WTC11 (cell line): ENCODE data around the gene NDUFA13. TPM values are rescaled to one million over a fixed set of nuclear protein-coding genes. Genes with fewer than 3 reads are reported as not detected.

ENCODE experiments used
- ELF4 ChIP-seq: sonication (generic); formaldehyde crosslinking; IDR thresholded peaks from 2 replicates; pipeline ENCODE4 v1.8.1; 2022; ENCODE audit warnings: low read depth, mild to moderate bottlenecking, moderate library complexity, missing genetic modification reagents
- EMX1 ChIP-seq: fragments of 250-450 bp; sonication (Bioruptor Pico); IDR thresholded peaks from 2 replicates; pipeline ENCODE4 v1.8.0; 2021; ENCODE audit warnings: mild to moderate bottlenecking
- MYBL2 ChIP-seq: sonication (generic); formaldehyde crosslinking; IDR thresholded peaks from 2 replicates; pipeline ENCODE4 v1.8.1; 2023; ENCODE audit warnings: mild to moderate bottlenecking, moderate library complexity, missing genetic modification reagents
- NFYB ChIP-seq: sonication (generic); formaldehyde crosslinking; conservative IDR thresholded peaks from 2 replicates; pipeline ENCODE4 v1.8.0; 2022; ENCODE audit warnings: low read depth, missing genetic modification reagents
- NR1H2 ChIP-seq: sonication (generic); formaldehyde crosslinking; IDR thresholded peaks from 2 replicates; pipeline ENCODE4 v1.9.0; 2021; ENCODE audit warnings: mild to moderate bottlenecking, moderate library complexity, missing genetic modification reagents
- NR2C2 ChIP-seq: sonication (generic); formaldehyde crosslinking; IDR thresholded peaks from 2 replicates; pipeline ENCODE4 v1.8.0; 2022; ENCODE audit warnings: mild to moderate bottlenecking, missing genetic modification reagents
- OVOL2 ChIP-seq: fragments of 250-450 bp; sonication (Bioruptor Pico); IDR thresholded peaks from 2 replicates; pipeline ENCODE4 v1.9.0; 2021; ENCODE audit warnings: mild to moderate bottlenecking, borderline replicate concordance
- RORB ChIP-seq: fragments of 250-450 bp; sonication (Bioruptor Pico); IDR thresholded peaks from 2 replicates; pipeline ENCODE4 v1.9.0; 2021; ENCODE audit warnings: mild to moderate bottlenecking
- ZBTB21 ChIP-seq: sonication (generic); formaldehyde crosslinking; IDR thresholded peaks from 2 replicates; pipeline ENCODE4 v1.8.1; 2023; ENCODE audit warnings: mild to moderate bottlenecking, missing genetic modification reagents, borderline replicate concordance
- ZNF138 ChIP-seq: sonication (generic); formaldehyde crosslinking; conservative IDR thresholded peaks from 2 replicates; pipeline ENCODE4 v1.8.1; 2022; ENCODE audit warnings: mild to moderate bottlenecking, moderate library complexity, missing genetic modification reagents
- total RNA-seq: library from RNA; stranded (reverse); gene quantifications from 3 replicates; pipeline ENCODE4 v1.2.3, GENCODE V29; 2021
- TF ChIP-seq, protein P1 (sequence below): sonication (generic); formaldehyde crosslinking; IDR thresholded peaks from 2 replicates; pipeline ENCODE4 v1.8.1; 2023; ENCODE audit warnings: mild to moderate bottlenecking, missing genetic modification reagents
- TF ChIP-seq, protein P2 (sequence below): fragments of 250-450 bp; sonication (Bioruptor Pico); IDR thresholded peaks from 2 replicates; pipeline ENCODE4 v1.8.0; 2021; ENCODE audit warnings: mild to moderate bottlenecking
- TF ChIP-seq, protein P3 (sequence below): sonication (generic); formaldehyde crosslinking; IDR thresholded peaks from 2 replicates; pipeline ENCODE4 v1.8.0; 2023; ENCODE audit warnings: mild to moderate bottlenecking, missing genetic modification reagents
- TF ChIP-seq, protein P4 (sequence below): sonication (generic); formaldehyde crosslinking; IDR thresholded peaks from 2 replicates; pipeline ENCODE4 v1.8.1; 2023; ENCODE audit warnings: mild to moderate bottlenecking, missing genetic modification reagents
- TF ChIP-seq, protein P5 (sequence below): fragments of 250-450 bp; sonication (Bioruptor Pico); IDR thresholded peaks from 2 replicates; pipeline ENCODE4 v2.1.2; 2022; ENCODE audit warnings: mild to moderate bottlenecking, moderate library complexity
- TF ChIP-seq, protein P6 (sequence below): sonication (generic); formaldehyde crosslinking; IDR thresholded peaks from 2 replicates; pipeline ENCODE4 v1.8.0; 2022; ENCODE audit warnings: mild to moderate bottlenecking, missing genetic modification reagents
- TF ChIP-seq, protein P7 (sequence below): fragments of 250-450 bp; sonication (Bioruptor Pico); conservative IDR thresholded peaks from 2 replicates; pipeline ENCODE4 v1.9.0; 2021; ENCODE audit warnings: mild to moderate bottlenecking
- TF ChIP-seq, protein P8 (sequence below): sonication (generic); formaldehyde crosslinking; IDR thresholded peaks from 2 replicates; pipeline ENCODE4 v1.8.0; 2022; ENCODE audit warnings: mild to moderate bottlenecking, missing genetic modification reagents
- TF ChIP-seq, protein P9 (sequence below): sonication (generic); formaldehyde crosslinking; IDR thresholded peaks from 2 replicates; pipeline ENCODE4 v1.8.0; 2022; ENCODE audit warnings: mild to moderate bottlenecking, missing genetic modification reagents
- TF ChIP-seq, protein P10 (sequence below): fragments of 250-450 bp; sonication (Bioruptor Pico); IDR thresholded peaks from 2 replicates; pipeline ENCODE4 v1.9.0; 2021; ENCODE audit warnings: mild to moderate bottlenecking
- TF ChIP-seq, protein P11 (sequence below): sonication (generic); formaldehyde crosslinking; IDR thresholded peaks from 2 replicates; pipeline ENCODE4 v1.8.1; 2023; ENCODE audit warnings: mild to moderate bottlenecking, missing genetic modification reagents, moderate library complexity

Gene NDUFA13
- total RNA-seq, 1 experiment from 2014 or later = 519 TPM

DNA sequence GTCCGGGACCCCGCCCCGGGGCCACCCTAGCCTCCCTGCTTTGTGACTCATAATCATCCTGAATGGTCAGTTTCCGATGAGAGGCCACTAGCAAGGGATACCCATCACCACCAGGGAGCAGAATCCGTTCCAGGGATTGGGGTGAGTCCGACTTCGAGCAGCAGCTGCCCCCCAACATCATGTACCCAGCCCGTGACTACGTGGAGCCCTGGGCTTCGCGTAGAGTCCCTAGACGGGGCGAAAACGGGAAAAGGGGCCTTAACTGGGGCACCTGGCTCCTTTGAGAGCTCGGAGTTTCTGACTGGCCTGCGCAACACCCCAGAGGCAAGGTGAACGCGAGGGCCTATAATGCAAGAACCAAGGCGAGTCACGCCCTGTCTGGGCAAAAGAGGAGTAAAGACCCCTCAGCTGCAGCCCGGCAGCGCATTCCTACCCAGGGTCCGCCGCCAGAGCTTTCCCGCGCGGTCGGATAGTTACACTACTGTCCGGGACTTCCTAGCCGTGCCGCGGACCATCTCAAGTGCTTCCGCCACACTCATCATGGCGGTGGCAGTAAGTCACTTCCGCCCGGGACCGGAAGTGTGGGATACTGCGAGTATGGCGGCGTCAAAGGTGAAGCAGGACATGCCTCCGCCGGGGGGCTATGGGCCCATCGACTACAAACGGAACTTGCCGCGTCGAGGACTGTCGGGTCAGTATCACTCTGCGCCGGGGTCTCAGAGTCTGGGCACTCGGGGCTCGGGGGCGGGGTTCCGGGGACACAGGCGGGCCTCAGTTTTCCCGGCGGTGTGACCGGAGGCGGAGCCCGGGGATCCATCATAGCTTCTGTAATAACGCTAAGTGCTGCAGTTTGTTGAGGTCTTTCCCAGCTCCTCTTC, at the start of gene NDUFA13 (continued):
- TF ChIP-seq, protein P1, sequence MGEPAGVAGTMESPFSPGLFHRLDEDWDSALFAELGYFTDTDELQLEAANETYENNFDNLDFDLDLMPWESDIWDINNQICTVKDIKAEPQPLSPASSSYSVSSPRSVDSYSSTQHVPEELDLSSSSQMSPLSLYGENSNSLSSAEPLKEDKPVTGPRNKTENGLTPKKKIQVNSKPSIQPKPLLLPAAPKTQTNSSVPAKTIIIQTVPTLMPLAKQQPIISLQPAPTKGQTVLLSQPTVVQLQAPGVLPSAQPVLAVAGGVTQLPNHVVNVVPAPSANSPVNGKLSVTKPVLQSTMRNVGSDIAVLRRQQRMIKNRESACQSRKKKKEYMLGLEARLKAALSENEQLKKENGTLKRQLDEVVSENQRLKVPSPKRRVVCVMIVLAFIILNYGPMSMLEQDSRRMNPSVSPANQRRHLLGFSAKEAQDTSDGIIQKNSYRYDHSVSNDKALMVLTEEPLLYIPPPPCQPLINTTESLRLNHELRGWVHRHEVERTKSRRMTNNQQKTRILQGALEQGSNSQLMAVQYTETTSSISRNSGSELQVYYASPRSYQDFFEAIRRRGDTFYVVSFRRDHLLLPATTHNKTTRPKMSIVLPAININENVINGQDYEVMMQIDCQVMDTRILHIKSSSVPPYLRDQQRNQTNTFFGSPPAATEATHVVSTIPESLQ (CRISPR knock-in tag) = no peak
- no peak for TF ChIP-seq NFYB (CRISPR knock-in tag)
- TF ChIP-seq, protein P2, sequence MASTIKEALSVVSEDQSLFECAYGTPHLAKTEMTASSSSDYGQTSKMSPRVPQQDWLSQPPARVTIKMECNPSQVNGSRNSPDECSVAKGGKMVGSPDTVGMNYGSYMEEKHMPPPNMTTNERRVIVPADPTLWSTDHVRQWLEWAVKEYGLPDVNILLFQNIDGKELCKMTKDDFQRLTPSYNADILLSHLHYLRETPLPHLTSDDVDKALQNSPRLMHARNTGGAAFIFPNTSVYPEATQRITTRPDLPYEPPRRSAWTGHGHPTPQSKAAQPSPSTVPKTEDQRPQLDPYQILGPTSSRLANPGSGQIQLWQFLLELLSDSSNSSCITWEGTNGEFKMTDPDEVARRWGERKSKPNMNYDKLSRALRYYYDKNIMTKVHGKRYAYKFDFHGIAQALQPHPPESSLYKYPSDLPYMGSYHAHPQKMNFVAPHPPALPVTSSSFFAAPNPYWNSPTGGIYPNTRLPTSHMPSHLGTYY (CRISPR knock-in tag) = no peak
- TF ChIP-seq, protein P3, sequence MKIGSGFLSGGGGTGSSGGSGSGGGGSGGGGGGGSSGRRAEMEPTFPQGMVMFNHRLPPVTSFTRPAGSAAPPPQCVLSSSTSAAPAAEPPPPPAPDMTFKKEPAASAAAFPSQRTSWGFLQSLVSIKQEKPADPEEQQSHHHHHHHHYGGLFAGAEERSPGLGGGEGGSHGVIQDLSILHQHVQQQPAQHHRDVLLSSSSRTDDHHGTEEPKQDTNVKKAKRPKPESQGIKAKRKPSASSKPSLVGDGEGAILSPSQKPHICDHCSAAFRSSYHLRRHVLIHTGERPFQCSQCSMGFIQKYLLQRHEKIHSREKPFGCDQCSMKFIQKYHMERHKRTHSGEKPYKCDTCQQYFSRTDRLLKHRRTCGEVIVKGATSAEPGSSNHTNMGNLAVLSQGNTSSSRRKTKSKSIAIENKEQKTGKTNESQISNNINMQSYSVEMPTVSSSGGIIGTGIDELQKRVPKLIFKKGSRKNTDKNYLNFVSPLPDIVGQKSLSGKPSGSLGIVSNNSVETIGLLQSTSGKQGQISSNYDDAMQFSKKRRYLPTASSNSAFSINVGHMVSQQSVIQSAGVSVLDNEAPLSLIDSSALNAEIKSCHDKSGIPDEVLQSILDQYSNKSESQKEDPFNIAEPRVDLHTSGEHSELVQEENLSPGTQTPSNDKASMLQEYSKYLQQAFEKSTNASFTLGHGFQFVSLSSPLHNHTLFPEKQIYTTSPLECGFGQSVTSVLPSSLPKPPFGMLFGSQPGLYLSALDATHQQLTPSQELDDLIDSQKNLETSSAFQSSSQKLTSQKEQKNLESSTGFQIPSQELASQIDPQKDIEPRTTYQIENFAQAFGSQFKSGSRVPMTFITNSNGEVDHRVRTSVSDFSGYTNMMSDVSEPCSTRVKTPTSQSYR (CRISPR knock-in tag) = no peak
- TF ChIP-seq OVOL2 (CRISPR knock-in tag) = no peak
- TF ChIP-seq, protein P4, sequence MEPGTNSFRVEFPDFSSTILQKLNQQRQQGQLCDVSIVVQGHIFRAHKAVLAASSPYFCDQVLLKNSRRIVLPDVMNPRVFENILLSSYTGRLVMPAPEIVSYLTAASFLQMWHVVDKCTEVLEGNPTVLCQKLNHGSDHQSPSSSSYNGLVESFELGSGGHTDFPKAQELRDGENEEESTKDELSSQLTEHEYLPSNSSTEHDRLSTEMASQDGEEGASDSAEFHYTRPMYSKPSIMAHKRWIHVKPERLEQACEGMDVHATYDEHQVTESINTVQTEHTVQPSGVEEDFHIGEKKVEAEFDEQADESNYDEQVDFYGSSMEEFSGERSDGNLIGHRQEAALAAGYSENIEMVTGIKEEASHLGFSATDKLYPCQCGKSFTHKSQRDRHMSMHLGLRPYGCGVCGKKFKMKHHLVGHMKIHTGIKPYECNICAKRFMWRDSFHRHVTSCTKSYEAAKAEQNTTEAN (CRISPR knock-in tag) = no peak; the same call in 1 of the 2 replicates
- TF ChIP-seq, protein P5, sequence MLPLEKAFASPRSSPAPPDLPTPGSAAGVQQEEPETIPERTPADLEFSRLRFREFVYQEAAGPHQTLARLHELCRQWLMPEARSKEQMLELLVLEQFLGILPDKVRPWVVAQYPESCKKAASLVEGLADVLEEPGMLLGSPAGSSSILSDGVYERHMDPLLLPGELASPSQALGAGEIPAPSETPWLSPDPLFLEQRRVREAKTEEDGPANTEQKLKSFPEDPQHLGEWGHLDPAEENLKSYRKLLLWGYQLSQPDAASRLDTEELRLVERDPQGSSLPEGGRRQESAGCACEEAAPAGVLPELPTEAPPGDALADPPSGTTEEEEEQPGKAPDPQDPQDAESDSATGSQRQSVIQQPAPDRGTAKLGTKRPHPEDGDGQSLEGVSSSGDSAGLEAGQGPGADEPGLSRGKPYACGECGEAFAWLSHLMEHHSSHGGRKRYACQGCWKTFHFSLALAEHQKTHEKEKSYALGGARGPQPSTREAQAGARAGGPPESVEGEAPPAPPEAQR (CRISPR knock-in tag) = no peak
- TF ChIP-seq, protein P6, sequence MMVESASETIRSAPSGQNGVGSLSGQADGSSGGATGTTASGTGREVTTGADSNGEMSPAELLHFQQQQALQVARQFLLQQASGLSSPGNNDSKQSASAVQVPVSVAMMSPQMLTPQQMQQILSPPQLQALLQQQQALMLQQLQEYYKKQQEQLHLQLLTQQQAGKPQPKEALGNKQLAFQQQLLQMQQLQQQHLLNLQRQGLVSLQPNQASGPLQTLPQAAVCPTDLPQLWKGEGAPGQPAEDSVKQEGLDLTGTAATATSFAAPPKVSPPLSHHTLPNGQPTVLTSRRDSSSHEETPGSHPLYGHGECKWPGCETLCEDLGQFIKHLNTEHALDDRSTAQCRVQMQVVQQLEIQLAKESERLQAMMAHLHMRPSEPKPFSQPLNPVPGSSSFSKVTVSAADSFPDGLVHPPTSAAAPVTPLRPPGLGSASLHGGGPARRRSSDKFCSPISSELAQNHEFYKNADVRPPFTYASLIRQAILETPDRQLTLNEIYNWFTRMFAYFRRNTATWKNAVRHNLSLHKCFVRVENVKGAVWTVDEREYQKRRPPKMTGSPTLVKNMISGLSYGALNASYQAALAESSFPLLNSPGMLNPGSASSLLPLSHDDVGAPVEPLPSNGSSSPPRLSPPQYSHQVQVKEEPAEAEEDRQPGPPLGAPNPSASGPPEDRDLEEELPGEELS (CRISPR knock-in tag) = peak; percentile 27; the same call in 1 of the 2 replicates
- TF ChIP-seq, protein P7, sequence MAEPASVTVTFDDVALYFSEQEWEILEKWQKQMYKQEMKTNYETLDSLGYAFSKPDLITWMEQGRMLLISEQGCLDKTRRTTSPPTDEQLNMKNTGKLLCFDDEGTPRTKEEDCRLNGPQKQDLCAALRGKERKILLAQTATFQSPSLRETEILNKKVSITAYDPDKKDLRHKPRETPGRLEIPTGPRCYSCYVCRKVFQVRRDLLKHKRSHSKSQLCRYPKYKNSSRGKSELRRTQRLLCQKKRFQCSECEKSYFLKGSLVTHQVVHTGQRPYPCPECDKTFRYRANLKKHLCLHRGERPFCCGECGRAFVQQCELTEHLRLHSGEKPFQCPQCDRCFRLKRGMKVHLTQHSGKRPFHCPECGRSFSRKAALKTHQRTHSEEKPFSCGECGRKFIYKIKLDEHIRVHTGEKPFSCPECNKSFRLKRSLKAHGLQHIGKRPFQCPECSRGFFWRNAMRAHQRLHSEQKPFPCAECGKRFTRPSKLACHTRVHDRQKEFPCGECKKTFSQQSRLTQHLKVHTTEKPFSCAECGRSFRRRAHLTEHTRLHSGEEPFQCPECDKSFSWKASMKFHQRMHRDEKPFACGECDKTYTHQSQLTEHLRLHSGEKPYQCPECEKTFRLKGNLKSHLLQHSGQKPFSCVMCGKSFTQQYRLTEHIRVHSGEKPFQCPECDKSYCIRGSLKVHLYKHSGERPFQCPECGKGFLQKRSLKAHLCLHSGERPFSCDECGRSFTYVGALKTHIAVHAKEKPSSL (CRISPR knock-in tag) = no peak
- no peak for TF ChIP-seq EMX1 (CRISPR knock-in tag)
- TF ChIP-seq, protein P8, sequence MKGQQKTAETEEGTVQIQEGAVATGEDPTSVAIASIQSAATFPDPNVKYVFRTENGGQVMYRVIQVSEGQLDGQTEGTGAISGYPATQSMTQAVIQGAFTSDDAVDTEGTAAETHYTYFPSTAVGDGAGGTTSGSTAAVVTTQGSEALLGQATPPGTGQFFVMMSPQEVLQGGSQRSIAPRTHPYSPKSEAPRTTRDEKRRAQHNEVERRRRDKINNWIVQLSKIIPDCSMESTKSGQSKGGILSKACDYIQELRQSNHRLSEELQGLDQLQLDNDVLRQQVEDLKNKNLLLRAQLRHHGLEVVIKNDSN = peak; percentile 59
- 0 out of 2 replicates have a peak, but pooled peaks have one; percentile 25 for TF ChIP-seq ELF4 (CRISPR knock-in tag)
- no peak for TF ChIP-seq ZBTB21
- TF ChIP-seq NR1H2 (CRISPR knock-in tag) = no peak
- TF ChIP-seq, protein P9, sequence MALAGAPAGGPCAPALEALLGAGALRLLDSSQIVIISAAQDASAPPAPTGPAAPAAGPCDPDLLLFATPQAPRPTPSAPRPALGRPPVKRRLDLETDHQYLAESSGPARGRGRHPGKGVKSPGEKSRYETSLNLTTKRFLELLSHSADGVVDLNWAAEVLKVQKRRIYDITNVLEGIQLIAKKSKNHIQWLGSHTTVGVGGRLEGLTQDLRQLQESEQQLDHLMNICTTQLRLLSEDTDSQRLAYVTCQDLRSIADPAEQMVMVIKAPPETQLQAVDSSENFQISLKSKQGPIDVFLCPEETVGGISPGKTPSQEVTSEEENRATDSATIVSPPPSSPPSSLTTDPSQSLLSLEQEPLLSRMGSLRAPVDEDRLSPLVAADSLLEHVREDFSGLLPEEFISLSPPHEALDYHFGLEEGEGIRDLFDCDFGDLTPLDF (CRISPR knock-in tag) = no peak
- TF ChIP-seq NR2C2 = no peak
- no peak for TF ChIP-seq ZNF138 (CRISPR knock-in tag)
- TF ChIP-seq MYBL2 (CRISPR knock-in tag) = no peak
- no peak for TF ChIP-seq RORB
- TF ChIP-seq, protein P10, sequence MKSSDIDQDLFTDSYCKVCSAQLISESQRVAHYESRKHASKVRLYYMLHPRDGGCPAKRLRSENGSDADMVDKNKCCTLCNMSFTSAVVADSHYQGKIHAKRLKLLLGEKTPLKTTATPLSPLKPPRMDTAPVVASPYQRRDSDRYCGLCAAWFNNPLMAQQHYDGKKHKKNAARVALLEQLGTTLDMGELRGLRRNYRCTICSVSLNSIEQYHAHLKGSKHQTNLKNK (CRISPR knock-in tag) = no peak
- TF ChIP-seq, protein P11, sequence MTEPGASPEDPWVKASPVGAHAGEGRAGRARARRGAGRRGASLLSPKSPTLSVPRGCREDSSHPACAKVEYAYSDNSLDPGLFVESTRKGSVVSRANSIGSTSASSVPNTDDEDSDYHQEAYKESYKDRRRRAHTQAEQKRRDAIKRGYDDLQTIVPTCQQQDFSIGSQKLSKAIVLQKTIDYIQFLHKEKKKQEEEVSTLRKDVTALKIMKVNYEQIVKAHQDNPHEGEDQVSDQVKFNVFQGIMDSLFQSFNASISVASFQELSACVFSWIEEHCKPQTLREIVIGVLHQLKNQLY (CRISPR knock-in tag) = no peak
